ENCODE data around the gene MAMSTR. TPM values are rescaled to one million over a fixed set of nuclear protein-coding genes. Genes with fewer than 3 reads are reported as not detected.

Gene MAMSTR
- total and polyA plus RNA-seq, 4 donors, result 0.48 to 1.5 (median 1.2) TPM

GRCh38 chr19:48672994-48673393 lies 46.5 kb downstream of the MAMSTR start, which contains the start of gene NTN5:
TSS of gene NTN5 (minus strand) at chr19:48673017. CDS start at chr19:48670986, 2,031 bp downstream.
- 80 to 83% methylated on average over 25 of the region's 25 CpGs for WGBS, 2 donors
- no peak for ATAC-seq (ENCODE audit: insufficient read depth, low FRiP score)
- no peak for DNase-seq
- Histone ChIP-seq H3K4me1 (ENCODE audit: control insufficient read depth in 5 of 5, insufficient read depth in 5 of 5, low read length in 5 of 5) (peaks cover 0 to 12% (median 5%) of the 10 kb centered on the region in 5 donors), H3K9ac (ENCODE audit: insufficient read depth in 1 of 2, low read length in 2 of 2) (no peak within 1 kb of the TSS), H3K27me3 (ENCODE audit: control insufficient read depth in 3 of 3, insufficient read depth in 3 of 3, low read length in 2 of 3) (no peaks in the 10 kb centered on the region), H3K9me3 (ENCODE audit: control insufficient read depth in 4 of 4, insufficient read depth in 3 of 4, low read length in 3 of 4) (no peaks in the 10 kb centered on the region), H3K36me3 (ENCODE audit: control insufficient read depth in 4 of 4, insufficient read depth in 4 of 4, low read length in 4 of 4) (no peaks in the 10 kb centered on the region), H3K4me3 (no peak within 1 kb of the TSS), H3K27ac (ENCODE audit: low read depth in 1 of 2, low read length in 1 of 2) (no peak within 1 kb of the TSS)
- TF ChIP-seq CTCF (IDR thresholded peaks at IDR 0.05; ENCODE audit: control extremely low read depth, extremely low read depth), result no peak

- Histone ChIP-seq H3K27ac (ENCODE audit: low read depth in 1 of 2, low read length in 1 of 2) (no peak overlapping the region), H3K4me1 (ENCODE audit: control insufficient read depth in 5 of 5, insufficient read depth in 5 of 5, low read length in 5 of 5) (peaks cover 0 to 12% (median 5%) of the 10 kb centered on the region in 5 donors), H3K9me3 (ENCODE audit: control insufficient read depth in 4 of 4, insufficient read depth in 3 of 4, low read length in 3 of 4) (no peaks in the 10 kb centered on the region), H3K36me3 (ENCODE audit: control insufficient read depth in 4 of 4, insufficient read depth in 4 of 4, low read length in 4 of 4) (no peaks in the 10 kb centered on the region), H3K27me3 (ENCODE audit: control insufficient read depth in 3 of 3, insufficient read depth in 3 of 3, low read length in 2 of 3) (no peaks in the 10 kb centered on the region), H3K4me3 (no peak overlapping the region), H3K9ac (ENCODE audit: insufficient read depth in 1 of 2, low read length in 2 of 2) (no peak overlapping the region)
- ATAC-seq (ENCODE audit: insufficient read depth, low FRiP score) (no peak), DNase-seq (no peak)
- TF ChIP-seq CTCF (IDR thresholded peaks at IDR 0.05; ENCODE audit: control extremely low read depth, extremely low read depth), result no peak
- WGBS, 2 donors, result 77 to 90% methylated on average over 10 of the region's 10 CpGs
Observed at GRCh38 chr19:48671446-48671995, 48.0 kb downstream of the MAMSTR start.

- Histone ChIP-seq H3K4me3 (no peak overlapping the region), H3K4me1 (ENCODE audit: control insufficient read depth in 5 of 5, insufficient read depth in 5 of 5, low read length in 5 of 5) (peaks cover 0 to 12% (median 5%) of the 10 kb centered on the region in 5 donors), H3K36me3 (ENCODE audit: control insufficient read depth in 4 of 4, insufficient read depth in 4 of 4, low read length in 4 of 4) (no peaks in the 10 kb centered on the region), H3K9me3 (ENCODE audit: control insufficient read depth in 4 of 4, insufficient read depth in 3 of 4, low read length in 3 of 4) (no peaks in the 10 kb centered on the region), H3K27me3 (ENCODE audit: control insufficient read depth in 3 of 3, insufficient read depth in 3 of 3, low read length in 2 of 3) (no peaks in the 10 kb centered on the region), H3K9ac (ENCODE audit: insufficient read depth in 1 of 2, low read length in 2 of 2) (no peak overlapping the region), H3K27ac (ENCODE audit: low read depth in 1 of 2, low read length in 1 of 2) (no peak overlapping the region)
- TF ChIP-seq CTCF (IDR thresholded peaks at IDR 0.05; ENCODE audit: control extremely low read depth, extremely low read depth), result no peak
- ATAC-seq (ENCODE audit: insufficient read depth, low FRiP score) (no peak), DNase-seq (no peak)
- WGBS, 2 donors, result 89 to 91% methylated on average over 21 of the region's 21 CpGs
Observed at GRCh38 chr19:48670699-48671445, 48.7 kb downstream of the MAMSTR start.
